ENCODE data around the gene KIF6.

GRCh38 chr6:39576556-39577303 is 148.5 kb downstream of the KIF6 start:
- TF ChIP-seq CTCF (IDR thresholded peaks at IDR 0.05; ENCODE audit: borderline replicate concordance, extremely low read depth, low read length, poor library complexity, severe bottlenecking) (no peak), EZH2 (IDR thresholded peaks at IDR 0.05; ENCODE audit: borderline replicate concordance, low read depth, low read length, severe bottlenecking) (no peak)
